GM23338 (cell line): ENCODE data around the gene CAPN10.

Experiments
- CREB1 ChIP-seq: fragments of 250-450 bp; sonication (Bioruptor Pico); IDR thresholded peaks from 2 replicates; pipeline ENCODE4 v1.5.0; 2020; ENCODE audit warnings: low read depth, mild to moderate bottlenecking, moderate library complexity
- CTCF ChIP-seq, 2 experiments: fragments of 200-600 bp in 1 of 2; sonication (generic) in 1 of 2; conservative IDR thresholded peaks; 2 replicates each; pipeline versions ENCODE4 v1.5.1 to v1.6.1; 2016 to 2017; ENCODE audit warnings: antibody characterized with exemption in 2 of 2, low read depth in 2 of 2, mild to moderate bottlenecking in 2 of 2, moderate library complexity in 1 of 2
- EZH2 ChIP-seq: fragments of 200-600 bp; sonication (generic); IDR thresholded peaks from one replicate; pipeline ENCODE4 v1.8.0; 2017; ENCODE audit warnings: antibody characterized with exemption, mild to moderate bottlenecking, low read depth; ENCODE audit not compliant: unreplicated experiment
- EZH2phosphoT487 ChIP-seq: fragments of 200-600 bp; sonication (generic); IDR thresholded peaks from one replicate; pipeline ENCODE4 v1.8.1; 2018; ENCODE audit warnings: antibody characterized with exemption; ENCODE audit not compliant: unreplicated experiment
- JUNB ChIP-seq: IDR thresholded peaks from one replicate; pipeline ENCODE4 v1.6.1; 2016; ENCODE audit warnings: antibody characterized with exemption; ENCODE audit not compliant: unreplicated experiment
- POLR2AphosphoS5 ChIP-seq: IDR thresholded peaks from 2 replicates; pipeline ENCODE4 v1.6.1; 2016; ENCODE audit warnings: antibody characterized with exemption, low read depth
- REST ChIP-seq: IDR thresholded peaks from one replicate; pipeline ENCODE4 v1.6.1; 2018; ENCODE audit warnings: antibody characterized with exemption; ENCODE audit not compliant: unreplicated experiment
- TF ChIP-seq, protein P1 (sequence below): IDR thresholded peaks from 2 replicates; pipeline ENCODE4 v1.6.1; 2016; ENCODE audit warnings: antibody characterized with exemption

GRCh38 chr2:240635998-240636547, 49.5 kb downstream of the CAPN10 start:
- TF ChIP-seq EZH2 (no peak), CTCF (conservative IDR thresholded peaks at IDR 0.05; ENCODE audit: low read depth in 2 of 2) (no peak), JUNB (no peak), POLR2AphosphoS5 (no peak), EZH2phosphoT487 (no peak), REST (no peak), CREB1 (CRISPR knock-in tag) (no peak)
- TF ChIP-seq, protein P1, sequence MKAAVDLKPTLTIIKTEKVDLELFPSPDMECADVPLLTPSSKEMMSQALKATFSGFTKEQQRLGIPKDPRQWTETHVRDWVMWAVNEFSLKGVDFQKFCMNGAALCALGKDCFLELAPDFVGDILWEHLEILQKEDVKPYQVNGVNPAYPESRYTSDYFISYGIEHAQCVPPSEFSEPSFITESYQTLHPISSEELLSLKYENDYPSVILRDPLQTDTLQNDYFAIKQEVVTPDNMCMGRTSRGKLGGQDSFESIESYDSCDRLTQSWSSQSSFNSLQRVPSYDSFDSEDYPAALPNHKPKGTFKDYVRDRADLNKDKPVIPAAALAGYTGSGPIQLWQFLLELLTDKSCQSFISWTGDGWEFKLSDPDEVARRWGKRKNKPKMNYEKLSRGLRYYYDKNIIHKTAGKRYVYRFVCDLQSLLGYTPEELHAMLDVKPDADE, result no peak
